HEK293T (cell line): Measurements from ENCODE around the gene SH3GLB2.

ENCODE experiments used
- ARNT ChIP-seq: fragments of 450-650 bp; IDR thresholded peaks from 2 replicates; pipeline ENCODE4 v1.6.1; 2017; ENCODE audit warnings: mild to moderate bottlenecking
- CTBP1 ChIP-seq: fragments of 450-650 bp; IDR thresholded peaks from 2 replicates; pipeline ENCODE4 v1.6.1; 2016; ENCODE audit warnings: borderline replicate concordance
- FOXA1 ChIP-seq: fragments of 450-650 bp; IDR thresholded peaks from 2 replicates; pipeline ENCODE4 v1.6.1; 2016; ENCODE audit warnings: mild to moderate bottlenecking
- FOXK2 ChIP-seq: fragments of 450-650 bp; IDR thresholded peaks from 2 replicates; pipeline ENCODE4 v1.6.1; 2016; ENCODE audit warnings: mild to moderate bottlenecking
- FOXM1 ChIP-seq: fragments of 450-650 bp; IDR thresholded peaks from 2 replicates; pipeline ENCODE4 v1.6.1; 2017; ENCODE audit warnings: mild to moderate bottlenecking, borderline replicate concordance
- LEF1 ChIP-seq: fragments of 450-650 bp; IDR thresholded peaks from 2 replicates; pipeline ENCODE4 v1.6.1; 2017; ENCODE audit warnings: mild to moderate bottlenecking, borderline replicate concordance
- NFRKB ChIP-seq: fragments of 450-650 bp; IDR thresholded peaks from 2 replicates; pipeline ENCODE4 v1.6.1; 2016; ENCODE audit warnings: mild to moderate bottlenecking, moderate library complexity
- SP1 ChIP-seq: fragments of 450-650 bp; IDR thresholded peaks from 2 replicates; pipeline ENCODE4 v1.6.1; 2017
- SUZ12 ChIP-seq: fragments of 450-650 bp; IDR thresholded peaks from 2 replicates; pipeline ENCODE4 v1.6.1; 2016; ENCODE audit warnings: mild to moderate bottlenecking
- TARDBP ChIP-seq: fragments of 450-650 bp; IDR thresholded peaks from 2 replicates; pipeline ENCODE4 v1.6.1; 2016
- ZNF384 ChIP-seq: fragments of 450-650 bp; IDR thresholded peaks from 2 replicates; pipeline ENCODE4 v1.6.1; 2016
- TF ChIP-seq, protein P1 (sequence below): fragments of 450-650 bp; IDR thresholded peaks from 2 replicates; pipeline ENCODE4 v1.6.1; 2016

DNA sequence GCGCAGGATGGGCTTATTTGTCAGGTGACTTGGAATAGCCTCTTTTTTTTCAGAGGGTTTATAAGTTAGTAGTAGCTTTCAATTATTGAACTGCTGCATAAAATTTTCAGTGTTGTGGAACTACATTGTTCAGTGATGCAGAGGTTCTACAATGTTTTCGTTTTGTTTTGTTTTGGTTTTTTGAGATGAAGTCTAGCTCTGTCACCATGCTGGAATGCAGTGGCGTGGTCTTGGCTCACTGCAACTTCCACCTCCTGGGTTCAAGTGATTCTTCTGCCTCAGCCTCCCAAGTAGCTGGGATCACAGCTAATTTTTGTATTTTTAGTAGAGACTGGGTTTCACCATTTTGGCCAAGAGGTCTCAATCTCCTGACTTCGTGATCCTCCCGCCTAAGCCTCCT, 58.6 kb downstream of the SH3GLB2 start:
- TF ChIP-seq SP1, result no peak
- TF ChIP-seq ARNT, result no peak
- TF ChIP-seq SUZ12, result no peak
- TF ChIP-seq LEF1, result no peak
- no peak for TF ChIP-seq FOXA1
- TF ChIP-seq, protein P1, sequence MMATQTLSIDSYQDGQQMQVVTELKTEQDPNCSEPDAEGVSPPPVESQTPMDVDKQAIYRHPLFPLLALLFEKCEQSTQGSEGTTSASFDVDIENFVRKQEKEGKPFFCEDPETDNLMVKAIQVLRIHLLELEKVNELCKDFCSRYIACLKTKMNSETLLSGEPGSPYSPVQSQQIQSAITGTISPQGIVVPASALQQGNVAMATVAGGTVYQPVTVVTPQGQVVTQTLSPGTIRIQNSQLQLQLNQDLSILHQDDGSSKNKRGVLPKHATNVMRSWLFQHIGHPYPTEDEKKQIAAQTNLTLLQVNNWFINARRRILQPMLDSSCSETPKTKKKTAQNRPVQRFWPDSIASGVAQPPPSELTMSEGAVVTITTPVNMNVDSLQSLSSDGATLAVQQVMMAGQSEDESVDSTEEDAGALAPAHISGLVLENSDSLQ, result no peak
- TF ChIP-seq TARDBP, result no peak
- no peak for TF ChIP-seq ZNF384
- no peak for TF ChIP-seq FOXM1
- TF ChIP-seq CTBP1, result no peak
- no peak for TF ChIP-seq FOXK2
- TF ChIP-seq NFRKB, result no peak
